ENCODE measurements around the gene TPP1. TPM values are rescaled to one million over a fixed set of nuclear protein-coding genes. Genes with fewer than 3 reads are reported as not detected.
A peak's percentile ranks its signal among the peaks of the same experiment; 100 is the strongest.

TPP1 gene
- total RNA-seq, result 100 to 1,000 TPM; 202 to 264 TPM
- 10 to 100 TPM; 60.3 to 81.1 (median 68.6) TPM for polyA plus RNA-seq (ENCODE audit: insufficient read length in 6 of 6)
- long read RNA-seq, donor 1, transcript TPP1-201 (13 exons, 3,560 nt), result major isoform, 9 of 23 reads
- long read RNA-seq, donor 1, partial matches to known transcripts, result 6 of 23 reads
- long read RNA-seq, donor 1, other reads (novel, unspliced or antisense), result 0 of 23 reads
- long read RNA-seq, donor 2, transcript TPP1-201 (13 exons, 3,560 nt), result major isoform, 10 of 12 reads
- long read RNA-seq, donor 2, partial matches to known transcripts, result 0 of 12 reads
- long read RNA-seq, donor 2, other reads (novel, unspliced or antisense), result 0 of 12 reads
- long read RNA-seq, donor 3, partial matches to known transcripts, result 0 of 4 reads
- long read RNA-seq, donor 3, other reads (novel, unspliced or antisense), result 0 of 4 reads
- long read RNA-seq, donor 4, partial matches to known transcripts, result 6 of 13 reads
- long read RNA-seq, donor 4, other reads (novel, unspliced or antisense), result 3 of 13 reads
- long read RNA-seq, donor 5, transcript TPP1-201 (13 exons, 3,560 nt), result major isoform, 12 of 16 reads
- long read RNA-seq, donor 5, partial matches to known transcripts, result 0 of 16 reads
- long read RNA-seq, donor 5, other reads (novel, unspliced or antisense), result 0 of 16 reads
- long read RNA-seq, donor 6, transcript TPP1-201 (13 exons, 3,560 nt), result major isoform, 6 of 7 reads
- long read RNA-seq, donor 6, partial matches to known transcripts, result 0 of 7 reads
- long read RNA-seq, donor 6, other reads (novel, unspliced or antisense), result 0 of 7 reads
- long read RNA-seq, donor 7, partial matches to known transcripts, result 0 of 8 reads
- long read RNA-seq, donor 7, other reads (novel, unspliced or antisense), result 0 of 8 reads
- long read RNA-seq, donor 8, transcript TPP1-201 (13 exons, 3,560 nt), result major isoform, 7 of 11 reads
- long read RNA-seq, donor 8, partial matches to known transcripts, result 0 of 11 reads
- long read RNA-seq, donor 8, other reads (novel, unspliced or antisense), result 0 of 11 reads
- long read RNA-seq, donor 9, result 0 reads
- long read RNA-seq, donor 10, transcript TPP1-201 (13 exons, 3,560 nt), result major isoform, 8 of 22 reads
- long read RNA-seq, donor 10, partial matches to known transcripts, result 8 of 22 reads
- long read RNA-seq, donor 10, other reads (novel, unspliced or antisense), result 0 of 22 reads
- long read RNA-seq, donor 11, transcript TPP1-201 (13 exons, 3,560 nt), result major isoform, 13 of 17 reads
- long read RNA-seq, donor 11, partial matches to known transcripts, result 0 of 17 reads
- long read RNA-seq, donor 11, other reads (novel, unspliced or antisense), result 0 of 17 reads
- long read RNA-seq, donor 12, transcript TPP1-201 (13 exons, 3,560 nt), result major isoform, 8 of 11 reads
- long read RNA-seq, donor 12, partial matches to known transcripts, result 0 of 11 reads
- long read RNA-seq, donor 12, other reads (novel, unspliced or antisense), result 0 of 11 reads

GRCh38 chr11:6619004-6619745 is at the start of gene TPP1:
TPP1 (minus strand) TSS chr11:6619422; CDS start chr11:6619400, 22 bp downstream.
- peak within 1 kb of the TSS; percentile 52 to 82 for H3K4me3 ChIP-seq
- TF ChIP-seq, protein P1, sequence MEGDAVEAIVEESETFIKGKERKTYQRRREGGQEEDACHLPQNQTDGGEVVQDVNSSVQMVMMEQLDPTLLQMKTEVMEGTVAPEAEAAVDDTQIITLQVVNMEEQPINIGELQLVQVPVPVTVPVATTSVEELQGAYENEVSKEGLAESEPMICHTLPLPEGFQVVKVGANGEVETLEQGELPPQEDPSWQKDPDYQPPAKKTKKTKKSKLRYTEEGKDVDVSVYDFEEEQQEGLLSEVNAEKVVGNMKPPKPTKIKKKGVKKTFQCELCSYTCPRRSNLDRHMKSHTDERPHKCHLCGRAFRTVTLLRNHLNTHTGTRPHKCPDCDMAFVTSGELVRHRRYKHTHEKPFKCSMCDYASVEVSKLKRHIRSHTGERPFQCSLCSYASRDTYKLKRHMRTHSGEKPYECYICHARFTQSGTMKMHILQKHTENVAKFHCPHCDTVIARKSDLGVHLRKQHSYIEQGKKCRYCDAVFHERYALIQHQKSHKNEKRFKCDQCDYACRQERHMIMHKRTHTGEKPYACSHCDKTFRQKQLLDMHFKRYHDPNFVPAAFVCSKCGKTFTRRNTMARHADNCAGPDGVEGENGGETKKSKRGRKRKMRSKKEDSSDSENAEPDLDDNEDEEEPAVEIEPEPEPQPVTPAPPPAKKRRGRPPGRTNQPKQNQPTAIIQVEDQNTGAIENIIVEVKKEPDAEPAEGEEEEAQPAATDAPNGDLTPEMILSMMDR (IDR thresholded peaks at IDR 0.05), result no peak
- peaks cover 13 to 44% of the 10 kb centered on the region in 2 donors for H3K4me1 ChIP-seq
- no peaks in the 10 kb centered on the region for H3K27me3 ChIP-seq
- H3K36me3 ChIP-seq, result peaks cover 0 to 38% of the 10 kb centered on the region in 2 donors
- H3K27ac ChIP-seq, result peak within 1 kb of the TSS; percentile 92 to 95
- H3K9me3 ChIP-seq, result no peaks in the 10 kb centered on the region
- ATAC-seq (peak; percentile 94), DNase-seq (peak; percentile 91 to 95 (median 93))
- intact Hi-C loops (cut with DNase I), result no loop called here

DNA sequence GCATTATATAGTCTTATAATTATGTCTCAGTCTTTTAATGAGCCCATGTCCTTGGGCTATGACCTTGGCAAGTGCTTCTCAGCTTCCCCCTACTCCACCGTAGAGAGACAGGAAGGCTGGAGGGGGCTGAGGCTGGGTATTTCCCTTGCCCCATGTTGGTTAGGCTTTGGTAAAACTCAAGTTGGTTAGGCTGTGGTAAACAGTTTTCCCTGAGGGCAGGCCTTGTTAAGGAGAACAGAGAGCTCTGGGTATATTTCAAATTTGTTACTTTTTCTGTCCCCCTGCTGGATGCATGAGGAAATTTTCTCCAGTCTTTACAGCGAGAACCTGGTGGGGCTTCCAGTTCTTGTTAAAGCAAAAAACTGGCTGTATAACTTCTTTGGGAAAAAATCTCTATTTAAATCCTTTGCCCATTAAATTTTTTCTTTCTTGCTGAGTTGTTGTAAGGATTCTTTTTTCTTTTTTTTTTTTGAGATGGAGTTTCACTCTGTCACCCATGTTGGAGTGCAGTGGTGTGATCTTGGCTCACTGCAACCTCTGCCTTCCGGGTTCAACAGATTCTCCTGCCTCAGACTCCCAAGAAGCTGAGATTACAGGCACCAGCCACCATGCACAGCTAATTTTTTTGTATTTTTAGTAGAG is 48.6 kb upstream of the TPP1 start:
- TF ChIP-seq, protein P1 (IDR thresholded peaks at IDR 0.05), result peak; percentile 37 to 58
- Histone ChIP-seq H3K27ac (no peak overlapping the region), H3K27me3 (no peaks in the 10 kb centered on the region), H3K4me1 (peaks cover 0 to 5% of the 10 kb centered on the region in 2 donors), H3K4me3 (no peak overlapping the region), H3K36me3 (no peaks in the 10 kb centered on the region), H3K9me3 (no peaks in the 10 kb centered on the region)
- intact Hi-C loops (cut with DNase I), result no loop called here
- peak; percentile 56 for ATAC-seq
- DNase-seq, result no peak

GRCh38 chr11:6666302-6667183 is 47.3 kb upstream of the TPP1 start:
- H3K36me3 ChIP-seq, result no peaks in the 10 kb centered on the region
- TF ChIP-seq, protein P1 (IDR thresholded peaks at IDR 0.05), result no peak
- H3K27me3 ChIP-seq, result no peaks in the 10 kb centered on the region
- DNase-seq (no peak), ATAC-seq (no peak)
- intact Hi-C loops (cut with DNase I), result no loop called here
- H3K27ac ChIP-seq, result no peak overlapping the region
- H3K9me3 ChIP-seq, result no peaks in the 10 kb centered on the region
- no peak overlapping the region for H3K4me3 ChIP-seq
- peaks cover 0 to 5% of the 10 kb centered on the region in 2 donors for H3K4me1 ChIP-seq

All from left lung (tissue), 14 donors.